Caco-2 (cell line): ENCODE measurements around the gene QTRT2. TPM values are rescaled to one million over a fixed set of nuclear protein-coding genes. Genes with fewer than 3 reads are reported as not detected.

Source experiments
- BruUV-seq: library from RNA; stranded (reverse); fragments of 400-500 nt; replicated peaks from 2 replicates; lab custom pipeline; 2021; lab: Mats Ljungman, UMichigan
- CTCF ChIA-PET: fragments of 300-600 bp; sonication (Branson Sonifier 250); formaldehyde crosslinking; loops from one replicate; lab custom pipeline; 2022; ENCODE audit warnings: antibody characterized with exemption; lab: Charles Lee
- POLR2A ChIA-PET: fragments of 300-600 bp; sonication (Branson Sonifier 250); formaldehyde crosslinking; loops from one replicate; lab custom pipeline; 2022; ENCODE audit warnings: antibody characterized with exemption; lab: Charles Lee
- DNase-seq, 2 experiments: peaks; one replicate each; pipeline versions ENCODE4 v3.0.0 to v3.0.0-alpha.2; 2020 to 2022
- H3K27me3 ChIP-seq: replicated peaks from 2 replicates; pipeline ENCODE4 v1.6.0; 2011; ENCODE audit warnings: low read length; ENCODE audit not compliant: control insufficient read depth, insufficient read depth
- H3K36me3 ChIP-seq: 2 replicates; pipeline ENCODE4 v1.5.1; 2011; ENCODE audit warnings: low read length; ENCODE audit not compliant: control insufficient read depth, insufficient read depth
- H3K4me1 ChIP-seq: fragments of 250-450 bp; sonication (Bioruptor Pico); 2 replicates; pipeline ENCODE4 v1.5.1; 2020; ENCODE audit warnings: mild to moderate bottlenecking
- H3K4me3 ChIP-seq: 2 replicates; pipeline ENCODE4 v1.5.1; 2011; ENCODE audit warnings: low read depth, mild to moderate bottlenecking, control low read depth, low read length
- H3K9me3 ChIP-seq: fragments of 250-450 bp; sonication (Bioruptor Pico); 2 replicates; pipeline ENCODE4 v1.5.1; 2020; ENCODE audit warnings: mild to moderate bottlenecking, moderate library complexity
- H3K27ac Mint-ChIP-seq: one replicate; pipeline ENCODE4 v1.8.0; 2022; ENCODE audit warnings: mixed read lengths; ENCODE audit not compliant: unreplicated experiment
- H3K27me3 Mint-ChIP-seq: one replicate; pipeline ENCODE4 v1.8.0; 2022; ENCODE audit warnings: mixed read lengths; ENCODE audit not compliant: insufficient read depth, unreplicated experiment
- H3K36me3 Mint-ChIP-seq: one replicate; pipeline ENCODE4 v1.8.0; 2022; ENCODE audit warnings: mild to moderate bottlenecking, mixed read lengths; ENCODE audit not compliant: insufficient read depth, unreplicated experiment
- H3K4me1 Mint-ChIP-seq: one replicate; pipeline ENCODE4 v1.8.0; 2022; ENCODE audit warnings: low read depth, mixed read lengths; ENCODE audit not compliant: unreplicated experiment
- H3K4me3 Mint-ChIP-seq: one replicate; pipeline ENCODE4 v1.8.0; 2022; ENCODE audit warnings: mild to moderate bottlenecking, moderate library complexity, mixed read lengths; ENCODE audit not compliant: unreplicated experiment
- H3K9me3 Mint-ChIP-seq: one replicate; pipeline ENCODE4 v1.8.0; 2022; ENCODE audit warnings: mixed read lengths; ENCODE audit not compliant: unreplicated experiment
- CTCF ChIP-seq, 2 experiments: fragments of 200-600 bp in 1 of 2; IDR thresholded peaks; 1 replicate in 1 of 2; 2 replicates in 1 of 2; pipeline versions ENCODE4 v1.5.1 to v1.8.0; 2011 to 2022; ENCODE audit warnings: antibody characterized with exemption in 1 of 2, control low read depth in 1 of 2, inconsistent platforms in 1 of 2, low read depth in 1 of 2, low read length in 1 of 2, mild to moderate bottlenecking in 1 of 2, moderate library complexity in 1 of 2; ENCODE audit not compliant: insufficient read depth in 1 of 2, severe bottlenecking in 1 of 2, unreplicated experiment in 1 of 2
- intact Hi-C: fragments of 100-400 bp; cut with micrococcal nuclease; formaldehyde crosslinking; loops from one replicate; pipeline ENCODE4 v1.10.0; 2022; ENCODE audit not compliant: unreplicated experiment
- total RNA-seq: library from RNA; stranded (reverse); gene quantifications from 2 replicates; pipeline ENCODE4 v1.2.3, GENCODE V29; 2022

The QTRT2 gene
- total RNA-seq, 1 experiment from 2014 or later, result 35.7 TPM

DNA sequence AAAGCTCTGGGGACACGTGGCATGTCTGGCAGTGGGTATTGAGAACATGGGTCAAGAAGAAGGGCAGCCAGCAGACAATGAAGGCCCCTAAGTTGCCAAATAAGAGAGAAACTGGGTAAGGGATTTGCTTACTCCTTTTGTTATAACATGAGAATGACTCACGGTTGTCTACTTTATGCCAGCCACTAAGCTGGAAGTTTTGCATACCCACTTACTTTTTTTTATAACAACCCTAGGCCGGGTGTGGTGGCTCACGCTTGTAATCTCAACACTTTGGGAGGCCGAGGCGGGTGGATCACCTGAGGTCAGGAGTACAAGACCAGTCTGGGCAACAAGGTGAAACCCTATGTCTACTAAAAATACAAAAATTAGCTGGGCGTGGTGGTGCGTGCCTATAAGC is 72.3 kb downstream of the QTRT2 start:
- no peaks in the 10 kb centered on the region for H3K9me3 Mint-ChIP-seq
- H3K4me1 ChIP-seq, result no peaks in the 10 kb centered on the region
- H3K36me3 Mint-ChIP-seq, result no peaks in the 10 kb centered on the region
- no peak for TF ChIP-seq CTCF (IDR thresholded peaks at IDR 0.05; ENCODE audit: insufficient read depth in 1 of 2, low read depth in 1 of 2, low read length in 1 of 2, severe bottlenecking in 1 of 2, unreplicated experiment in 1 of 2)
- H3K27me3 ChIP-seq, result no peaks in the 10 kb centered on the region
- BruUV-seq, result no TSS peak
- no peaks in the 10 kb centered on the region for H3K4me1 Mint-ChIP-seq
- no peak overlapping the region for H3K27ac Mint-ChIP-seq
- no peak overlapping the region for H3K4me3 ChIP-seq
- H3K27me3 Mint-ChIP-seq, result no peaks in the 10 kb centered on the region
- H3K9me3 ChIP-seq, result no peaks in the 10 kb centered on the region
- no peak overlapping the region for H3K4me3 Mint-ChIP-seq
- ChIA-PET CTCF (no interaction called here), POLR2A (no interaction called here)
- intact Hi-C loops, result no loop called here
- H3K36me3 ChIP-seq, result no peaks in the 10 kb centered on the region
- no peak for DNase-seq

DNA sequence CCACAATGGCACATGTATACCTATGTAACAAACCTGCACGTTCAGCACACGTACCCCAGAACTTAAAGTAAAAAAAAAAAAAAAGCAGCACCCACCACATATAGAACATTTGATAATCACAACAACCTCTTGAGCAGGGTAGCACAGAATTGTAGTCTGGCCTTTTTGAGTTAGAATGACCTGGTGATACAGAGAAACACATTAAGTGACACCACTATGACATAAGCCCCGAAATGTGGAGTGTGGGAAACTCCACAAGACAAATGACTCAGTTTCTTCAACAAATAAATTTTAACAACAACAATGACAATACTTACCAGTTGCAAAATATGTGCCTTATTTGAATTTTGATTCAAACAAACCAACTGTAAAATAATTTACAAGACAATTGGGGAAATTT is 76.0 kb downstream of the QTRT2 start:
- no peaks in the 10 kb centered on the region for H3K9me3 Mint-ChIP-seq
- POLR2A ChIA-PET, result no interaction called here
- H3K4me1 Mint-ChIP-seq, result no peaks in the 10 kb centered on the region
- no peaks in the 10 kb centered on the region for H3K36me3 ChIP-seq
- CTCF ChIA-PET, result no interaction called here
- H3K27me3 ChIP-seq, result no peaks in the 10 kb centered on the region
- no peaks in the 10 kb centered on the region for H3K9me3 ChIP-seq
- intact Hi-C loops, result no loop called here
- no peaks in the 10 kb centered on the region for H3K36me3 Mint-ChIP-seq
- no TSS peak for BruUV-seq
- H3K4me3 ChIP-seq, result no peak overlapping the region
- H3K4me1 ChIP-seq, result no peaks in the 10 kb centered on the region
- H3K27me3 Mint-ChIP-seq, result no peaks in the 10 kb centered on the region
- TF ChIP-seq CTCF (IDR thresholded peaks at IDR 0.05; ENCODE audit: insufficient read depth in 1 of 2, low read depth in 1 of 2, low read length in 1 of 2, severe bottlenecking in 1 of 2, unreplicated experiment in 1 of 2), result no peak
- H3K27ac Mint-ChIP-seq, result no peak overlapping the region
- H3K4me3 Mint-ChIP-seq, result no peak overlapping the region
- DNase-seq, result no peak

DNA sequence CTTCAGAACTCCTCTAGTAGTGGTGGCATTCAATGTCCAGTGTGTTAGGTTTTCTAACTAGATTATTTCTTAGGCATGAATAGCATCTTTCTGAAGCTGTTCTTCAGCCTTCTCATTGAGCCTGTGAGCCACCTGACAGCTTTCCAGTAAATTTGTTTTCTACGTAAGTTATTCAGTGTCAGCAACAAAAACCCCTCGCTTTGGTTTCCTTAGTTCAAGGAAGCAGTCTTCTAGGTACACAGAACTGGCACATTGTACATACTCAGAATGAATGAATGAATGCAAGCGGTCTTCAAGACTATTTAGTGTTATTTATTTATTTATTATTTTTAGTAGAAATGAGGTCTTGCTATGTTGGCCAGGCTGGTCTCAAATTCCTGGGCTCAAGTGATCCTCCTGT is 77.4 kb downstream of the QTRT2 start:
- Histone ChIP-seq H3K27me3 (no peaks in the 10 kb centered on the region), H3K4me1 (no peaks in the 10 kb centered on the region), H3K9me3 (no peaks in the 10 kb centered on the region), H3K4me3 (no peak overlapping the region), H3K36me3 (no peaks in the 10 kb centered on the region)
- no peaks in the 10 kb centered on the region for H3K4me1 Mint-ChIP-seq
- TF ChIP-seq CTCF (IDR thresholded peaks at IDR 0.05; ENCODE audit: insufficient read depth in 1 of 2, low read depth in 1 of 2, low read length in 1 of 2, severe bottlenecking in 1 of 2, unreplicated experiment in 1 of 2), result no peak
- H3K27me3 Mint-ChIP-seq, result peaks cover 4% of the 10 kb centered on the region
- ChIA-PET CTCF (no interaction called here), POLR2A (no interaction called here)
- H3K9me3 Mint-ChIP-seq, result no peaks in the 10 kb centered on the region
- no peak overlapping the region for H3K4me3 Mint-ChIP-seq
- no TSS peak for BruUV-seq
- intact Hi-C loops, result no loop called here
- no peak overlapping the region for H3K27ac Mint-ChIP-seq
- no peaks in the 10 kb centered on the region for H3K36me3 Mint-ChIP-seq
- DNase-seq, result no peak

Other genes starting within 250 kb of the QTRT2 start
- 3.9 and 4.2 TPM in 2 replicates for gene GRAMD1C, start 217.9 kb upstream of the QTRT2 start, total RNA-seq
- 9.0 and 9.1 TPM in 2 replicates for gene ZDHHC23, start 108.7 kb upstream of the QTRT2 start, total RNA-seq
- gene CCDC191, start 211 bp upstream of the QTRT2 start, total RNA-seq, result 1.9 and 2.2 TPM in 2 replicates
- not detected in 2 replicates for gene DRD3, start 122.3 kb downstream of the QTRT2 start, total RNA-seq
- not detected in 2 replicates for gene ZNF80, start 180.8 kb downstream of the QTRT2 start, total RNA-seq
- gene TIGIT, start 237.3 kb downstream of the QTRT2 start, total RNA-seq, result not detected in 2 replicates